A549 (cell line): Measurements from ENCODE around the gene LIPF. TPM values are rescaled to one million over a fixed set of nuclear protein-coding genes. Genes with fewer than 3 reads are reported as not detected.

Experiments used
- ATAC-seq, 2 experiments: fragments of 200-7000 bp in 1 of 2; fragments of >200 bp in 1 of 2; cut with Nextera tagmentation in 1 of 2; cut with Tn5 transposase in 1 of 2; 3 replicates each; pipeline versions ENCODE4 v1.8.0 to v1.9.1; 2018 to 2020; ENCODE audit warnings: mild to moderate bottlenecking in 1 of 2, moderate library complexity in 1 of 2
- CTCF ChIA-PET: fragments of 300-600 bp; sonication (Branson Sonifier 250); formaldehyde crosslinking; extraction: SDS; loops from one replicate; lab custom pipeline; 2021; ENCODE audit warnings: antibody characterized with exemption, inconsistent platforms; lab: Yijun Ruan, JAX
- POLR2A ChIA-PET: fragments of 350-600 bp; formaldehyde crosslinking; extraction: SDS; loops from one replicate; lab custom pipeline; 2021; ENCODE audit warnings: antibody characterized with exemption, inconsistent platforms; lab: Yijun Ruan, JAX
- DNase-seq, 2 experiments: peaks; one replicate each; pipeline versions ENCODE4 v3.0.0 to v3.0.0-alpha.2; 2011 to 2016; ENCODE audit warnings: low read depth in 1 of 2, low spot score in 1 of 2
- FAIRE-seq: peaks from 2 replicates; lab custom pipeline; 2011; peaks lifted over from hg19 to GRCh38; lab: Jason Lieb, UNC
- H3K27ac ChIP-seq, 2 experiments: fragments of >200 bp; sonication (Bioruptor Twin); formaldehyde crosslinking; 3 replicates each; pipeline ENCODE4 v1.5.1; 2016 to 2017
- H3K4me1 ChIP-seq: fragments of >200 bp; sonication (Bioruptor Twin); formaldehyde crosslinking; 3 replicates; pipeline ENCODE4 v1.6.1; 2016
- H3K4me2 ChIP-seq: fragments of >200 bp; sonication (Bioruptor Twin); formaldehyde crosslinking; 3 replicates; pipeline ENCODE4 v1.6.1; 2016
- H3K4me3 ChIP-seq: fragments of >200 bp; sonication (Bioruptor Twin); formaldehyde crosslinking; 3 replicates; pipeline ENCODE4 v1.5.1; 2016
- H3K9me3 ChIP-seq: fragments of >200 bp; sonication (Bioruptor Twin); formaldehyde crosslinking; 3 replicates; pipeline ENCODE4 v1.6.1; 2016
- CBX8 ChIP-seq: fragments of 200-600 bp; sonication (generic); IDR thresholded peaks from 2 replicates; pipeline ENCODE4 v1.6.1; 2016
- CEBPB ChIP-seq, 2 experiments: fragments of >200 bp in 1 of 2; sonication (Bioruptor Twin) in 1 of 2; formaldehyde crosslinking in 1 of 2; IDR thresholded peaks; 2 replicates each; pipeline ENCODE4 v1.6.1; 2012 to 2016
- CHD2 ChIP-seq: fragments of 150-350 bp; IDR thresholded peaks from 2 replicates; pipeline ENCODE4 v1.6.1; 2014; ENCODE audit warnings: low read length; ENCODE audit not compliant: partially characterized antibody
- CHD4 ChIP-seq: fragments of 200-600 bp; sonication (generic); IDR thresholded peaks from 2 replicates; pipeline ENCODE4 v1.6.1; 2016; ENCODE audit warnings: antibody characterized with exemption, mild to moderate bottlenecking, borderline replicate concordance
- EHF ChIP-seq: fragments of 250-450 bp; sonication (Bioruptor Pico); IDR thresholded peaks from 2 replicates; pipeline ENCODE4 v1.5.0; 2020; ENCODE audit warnings: mild to moderate bottlenecking
- EHMT2 ChIP-seq: fragments of 200-600 bp; sonication (generic); IDR thresholded peaks from 2 replicates; pipeline ENCODE4 v1.6.1; 2016; ENCODE audit warnings: antibody characterized with exemption, low read depth, mild to moderate bottlenecking, moderate library complexity
- ELK1 ChIP-seq: fragments of 150-350 bp; IDR thresholded peaks from 2 replicates; pipeline ENCODE4 v1.6.1; 2014; ENCODE audit warnings: low read depth, mild to moderate bottlenecking, low read length
- EP300 ChIP-seq, 2 experiments: fragments of >200 bp; sonication (Bioruptor Twin); formaldehyde crosslinking; IDR thresholded peaks; 2 replicates in 1 of 2; 3 replicates in 1 of 2; pipeline ENCODE4 v1.6.1; 2016 to 2017
- FOSB ChIP-seq: fragments of 250-450 bp; sonication (Bioruptor Pico); IDR thresholded peaks from 2 replicates; pipeline ENCODE4 v1.5.0; 2020; ENCODE audit warnings: mild to moderate bottlenecking, moderate library complexity
- FOXS1 ChIP-seq: fragments of 250-450 bp; sonication (Bioruptor Pico); IDR thresholded peaks from 2 replicates; pipeline ENCODE4 v1.5.0; 2020; ENCODE audit warnings: mild to moderate bottlenecking, moderate library complexity
- HDAC2 ChIP-seq: fragments of 200-600 bp; sonication (generic); IDR thresholded peaks from 2 replicates; pipeline ENCODE4 v1.6.1; 2016
- HEYL ChIP-seq: fragments of 250-450 bp; sonication (Bioruptor Pico); IDR thresholded peaks from 2 replicates; pipeline ENCODE4 v1.8.0; 2021; ENCODE audit warnings: mild to moderate bottlenecking, moderate library complexity
- HOXA7 ChIP-seq: fragments of 250-450 bp; sonication (Bioruptor Pico); IDR thresholded peaks from 2 replicates; pipeline ENCODE4 v1.5.0; 2020; ENCODE audit warnings: mild to moderate bottlenecking, moderate library complexity
- HOXB5 ChIP-seq: fragments of 250-450 bp; sonication (Bioruptor Pico); IDR thresholded peaks from 2 replicates; pipeline ENCODE4 v1.5.0; 2020; ENCODE audit warnings: mild to moderate bottlenecking, moderate library complexity
- JUN ChIP-seq, 2 experiments: fragments of >200 bp; sonication (Bioruptor Twin); formaldehyde crosslinking; IDR thresholded peaks; 2 replicates in 1 of 2; 3 replicates in 1 of 2; pipeline ENCODE4 v1.6.1; 2016 to 2017
- JUNB ChIP-seq: fragments of >200 bp; sonication (Bioruptor Twin); formaldehyde crosslinking; IDR thresholded peaks from 2 replicates; pipeline ENCODE4 v1.6.1; 2016
- NFE2L2 ChIP-seq: fragments of 150-350 bp; conservative IDR thresholded peaks from 2 replicates; pipeline ENCODE4 v1.6.1; 2014; ENCODE audit warnings: low read length
- NPAS2 ChIP-seq: fragments of 250-450 bp; sonication (Bioruptor Pico); IDR thresholded peaks from 2 replicates; pipeline ENCODE4 v1.8.0; 2022; ENCODE audit warnings: mild to moderate bottlenecking, moderate library complexity, borderline replicate concordance
- POLR2AphosphoS2 ChIP-seq: conservative IDR thresholded peaks from 2 replicates; pipeline ENCODE4 v1.6.1; 2012; ENCODE audit warnings: low read length, improper control_type of control experiment, inconsistent platforms
- RAD21 ChIP-seq, 2 experiments: fragments of >200 bp in 1 of 2; sonication (Bioruptor Twin) in 1 of 2; formaldehyde crosslinking in 1 of 2; IDR thresholded peaks in 1 of 2; conservative IDR thresholded peaks in 1 of 2; 2 replicates in 1 of 2; 3 replicates in 1 of 2; pipeline ENCODE4 v1.6.1; 2012 to 2018; ENCODE audit warnings: inconsistent platforms in 1 of 2
- RCOR1 ChIP-seq: fragments of 150-350 bp; IDR thresholded peaks from 2 replicates; pipeline ENCODE4 v1.6.1; 2014; ENCODE audit warnings: antibody characterized with exemption, low read length, low read depth
- RNF2 ChIP-seq: fragments of 200-600 bp; sonication (generic); IDR thresholded peaks from 2 replicates; pipeline ENCODE4 v1.6.1; 2016; ENCODE audit warnings: low read depth, mild to moderate bottlenecking, antibody characterized with exemption, moderate library complexity, borderline replicate concordance
- SMC3 ChIP-seq: fragments of >200 bp; sonication (Bioruptor Twin); formaldehyde crosslinking; IDR thresholded peaks from 3 replicates; pipeline ENCODE4 v1.6.1; 2018; ENCODE audit warnings: inconsistent platforms
- SREBF2 ChIP-seq: fragments of 450-650 bp; IDR thresholded peaks from 2 replicates; pipeline ENCODE4 v1.6.1; 2014; ENCODE audit warnings: mild to moderate bottlenecking, moderate library complexity
- TFCP2L1 ChIP-seq: fragments of 250-450 bp; sonication (Bioruptor Pico); IDR thresholded peaks from 2 replicates; pipeline ENCODE4 v1.5.0; 2021; ENCODE audit warnings: mild to moderate bottlenecking
- ZSCAN20 ChIP-seq: fragments of 250-450 bp; sonication (Bioruptor Pico); IDR thresholded peaks from 2 replicates; pipeline ENCODE4 v1.8.0; 2022; ENCODE audit warnings: mild to moderate bottlenecking, moderate library complexity
- WGBS: methylation state at CpG from one replicate; pipeline ENCODE4 v1.1.6; 2017; ENCODE audit errors: missing lambda C conversion rate; 5-methylcytosine and 5-hydroxymethylcytosine counted together
- polyA plus RNA-seq, 4 experiments: library from polyadenylated mRNA; depleted of rRNA in 3 of 4; stranded (reverse); fragments of >200 nt; fragmentation: RNase III in 1 of 4; extraction: RNeasy Plus Mini Kit Qiagen cat#74134 plus additional on column Dnase treatment in 1 of 4; gene quantifications; 2 replicates in 3 of 4; 3 replicates in 1 of 4; pipeline ENCODE4 v1.2.3, GENCODE V29; 2011 to 2017
- TF ChIP-seq, protein P1 (sequence below): fragments of >200 bp; sonication (Bioruptor Twin); formaldehyde crosslinking; IDR thresholded peaks from 3 replicates; pipeline ENCODE4 v1.6.1; 2016

LIPF gene
- polyA plus RNA-seq, 2 of the 4 experiments (the other 2 are of a cell fraction) = not detected

GRCh38 chr10:88620441-88620840 lies 43.8 kb upstream of the LIPF start:
- no peak for TF ChIP-seq FOSB (CRISPR knock-in tag)
- TF ChIP-seq TFCP2L1 = no peak
- TF ChIP-seq HOXB5 = no peak
- no peak for TF ChIP-seq CEBPB (IDR thresholded peaks at IDR 0.05)
- TF ChIP-seq ELK1 = no peak
- no peak for TF ChIP-seq RNF2
- no peak for TF ChIP-seq CBX8
- TF ChIP-seq JUNB = no peak
- no peak for TF ChIP-seq ZSCAN20 (CRISPR knock-in tag)
- TF ChIP-seq POLR2AphosphoS2 = no peak
- no peak for TF ChIP-seq CHD2
- no peak for TF ChIP-seq RAD21 (conservative IDR thresholded peaks at IDR 0.05 in 1 of 2, IDR thresholded peaks at IDR 0.05 in 1 of 2)
- TF ChIP-seq FOXS1 (CRISPR knock-in tag) = no peak
- TF ChIP-seq EHMT2 = no peak
- TF ChIP-seq SMC3 = no peak
- TF ChIP-seq, all 56 proteins: peak for 0
- 4% methylated on average over 1 of the region's 1 CpG for WGBS
- DNase-seq (no peak), ATAC-seq (no peak), FAIRE-seq (no peak)
- Histone ChIP-seq H3K9me3 (no peaks in the 10 kb centered on the region), H3K4me1 (no peaks in the 10 kb centered on the region), H3K4me3 (no peak overlapping the region), H3K27ac (no peak overlapping the region), H3K4me2 (no peak overlapping the region)
- POLR2A ChIA-PET = no interaction called here
- CTCF ChIA-PET = no interaction called here

DNA sequence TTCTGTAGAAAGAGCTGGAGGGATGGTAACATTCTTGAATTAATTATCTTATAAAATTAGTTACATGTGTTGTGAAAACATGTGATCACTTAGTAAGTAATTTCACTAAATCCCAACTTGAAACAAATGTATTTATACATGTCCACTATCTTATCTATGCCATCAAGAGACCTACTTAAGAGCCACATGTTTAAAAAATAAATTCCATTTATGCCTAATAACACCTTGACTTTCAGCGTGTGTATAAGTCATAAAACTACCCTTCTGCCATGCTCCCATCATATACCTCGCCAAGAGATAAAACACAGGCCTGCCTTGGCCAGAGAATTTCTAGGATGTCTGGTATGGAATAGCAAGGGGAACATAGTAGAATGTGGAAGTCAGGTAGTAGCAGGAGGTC lies 40.4 kb upstream of the LIPF start:
- DNase-seq (no peak), FAIRE-seq (no peak), ATAC-seq (no peak)
- TF ChIP-seq HOXA7 (CRISPR knock-in tag) = no peak
- no peak for TF ChIP-seq RCOR1
- TF ChIP-seq JUNB = no peak
- TF ChIP-seq NFE2L2 = no peak
- TF ChIP-seq NPAS2 (CRISPR knock-in tag) = no peak
- TF ChIP-seq CHD4 = no peak
- no peak for TF ChIP-seq EHF (CRISPR knock-in tag)
- no peak for TF ChIP-seq SREBF2
- no peak for TF ChIP-seq HEYL (CRISPR knock-in tag)
- TF ChIP-seq HDAC2 = no peak
- TF ChIP-seq HOXB5 = no peak
- no peak for TF ChIP-seq SMC3
- no peak for TF ChIP-seq EP300 (IDR thresholded peaks at IDR 0.05)
- TF ChIP-seq, protein P1, sequence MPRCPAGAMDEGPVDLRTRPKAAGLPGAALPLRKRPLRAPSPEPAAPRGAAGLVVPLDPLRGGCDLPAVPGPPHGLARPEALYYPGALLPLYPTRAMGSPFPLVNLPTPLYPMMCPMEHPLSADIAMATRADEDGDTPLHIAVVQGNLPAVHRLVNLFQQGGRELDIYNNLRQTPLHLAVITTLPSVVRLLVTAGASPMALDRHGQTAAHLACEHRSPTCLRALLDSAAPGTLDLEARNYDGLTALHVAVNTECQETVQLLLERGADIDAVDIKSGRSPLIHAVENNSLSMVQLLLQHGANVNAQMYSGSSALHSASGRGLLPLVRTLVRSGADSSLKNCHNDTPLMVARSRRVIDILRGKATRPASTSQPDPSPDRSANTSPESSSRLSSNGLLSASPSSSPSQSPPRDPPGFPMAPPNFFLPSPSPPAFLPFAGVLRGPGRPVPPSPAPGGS = no peak
- no peak for TF ChIP-seq CEBPB (IDR thresholded peaks at IDR 0.05)
- no peak for TF ChIP-seq ZSCAN20 (CRISPR knock-in tag)
- no peak for TF ChIP-seq JUN (IDR thresholded peaks at IDR 0.05)
- TF ChIP-seq EHMT2 = no peak
- no peak for TF ChIP-seq ELK1
- TF ChIP-seq, all 56 proteins: peak for 0
- no peaks in the 10 kb centered on the region for H3K4me1 ChIP-seq
- WGBS = 37% methylated on average over 2 of the region's 2 CpGs
- no peak overlapping the region for H3K27ac ChIP-seq
- no peak overlapping the region for H3K4me2 ChIP-seq
- H3K9me3 ChIP-seq = no peaks in the 10 kb centered on the region; the same call in 2 of the 3 replicates
- POLR2A ChIA-PET = no interaction called here
- no peak overlapping the region for H3K4me3 ChIP-seq
- CTCF ChIA-PET = no interaction called here
